Ecto neural progenitor cell (in vitro differentiated cells): ENCODE results near the gene ATAD3C.
A peak's percentile ranks its signal among the peaks of the same experiment; 100 is the strongest.
"Not testable (repeated sequence)": the region's sequence is repeated elsewhere in the genome, so short reads cannot be mapped to it uniquely, and the experiment has no call there.

Source experiments
- DNase-seq: peaks from one replicate; pipeline ENCODE4 v3.0.0-alpha.2; 2018; ENCODE audit warnings: low spot score

The ATAD3C gene

DNA sequence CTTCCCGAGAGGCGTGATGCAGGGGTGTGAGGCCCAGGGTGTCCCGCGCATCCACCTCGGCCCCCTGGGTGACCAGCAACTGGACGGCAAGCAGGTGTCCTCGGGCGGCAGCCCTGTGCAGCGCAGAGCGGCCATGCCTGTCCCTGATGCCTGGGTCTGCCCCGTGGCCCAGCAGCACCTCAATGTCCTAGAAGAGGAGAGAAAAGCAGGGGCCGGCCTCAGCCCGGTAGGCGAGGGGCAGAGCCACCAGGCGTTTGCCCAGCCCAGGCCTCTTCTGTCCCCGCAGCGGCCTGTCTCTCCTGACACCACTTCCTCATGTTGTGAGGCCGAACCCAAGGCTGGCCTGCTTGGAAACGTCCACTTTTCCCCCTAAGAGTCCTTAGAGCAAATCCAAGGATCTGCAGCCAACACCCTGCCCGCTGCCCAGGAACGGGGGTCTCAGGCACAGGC, 30.1 kb upstream of the ATAD3C start:
- peak; percentile 46 for DNase-seq

DNA sequence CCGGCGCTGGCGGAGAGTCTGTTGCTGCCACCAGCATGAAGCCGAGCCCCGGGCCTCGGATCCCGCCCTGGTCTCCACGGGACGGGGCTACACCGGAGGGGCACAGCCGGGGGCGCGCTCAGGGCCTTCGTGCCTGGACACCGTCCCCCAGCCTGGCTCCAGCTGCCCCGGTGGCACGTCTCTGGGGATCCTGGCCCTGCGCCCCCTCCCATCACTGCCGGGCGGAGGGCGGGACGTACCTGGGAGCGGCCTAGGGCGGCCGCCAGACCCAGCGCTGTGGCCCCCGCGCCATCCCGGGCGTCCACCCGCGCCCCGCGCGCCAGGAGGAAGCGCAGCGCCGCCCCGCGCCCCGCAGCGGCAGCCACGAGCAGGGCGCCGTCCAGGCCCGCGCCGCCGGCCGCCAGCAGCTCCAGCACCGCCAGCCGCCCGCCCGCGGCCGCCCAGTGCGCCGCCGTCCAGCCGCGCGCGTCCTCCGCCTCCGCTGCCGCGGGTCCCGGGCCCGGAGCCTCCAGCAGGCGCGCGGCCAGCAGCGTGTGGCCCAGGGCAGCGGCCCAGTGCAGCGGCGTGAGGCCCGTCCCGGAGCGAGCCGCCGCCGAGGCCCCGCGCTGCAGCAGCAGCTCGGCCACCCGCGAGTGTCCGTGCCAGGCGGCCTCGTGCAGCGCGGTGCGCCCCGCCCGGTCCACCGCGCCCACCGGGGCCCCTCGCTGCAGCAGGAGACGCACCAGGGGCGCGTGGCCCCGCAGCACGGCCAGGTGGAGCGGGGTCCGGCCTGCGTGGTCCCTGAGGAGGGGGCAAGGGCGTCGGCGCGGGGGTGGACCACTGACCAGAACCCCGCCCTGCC, 29.5 kb upstream of the ATAD3C start:
- peak; percentile 67 for DNase-seq

DNA sequence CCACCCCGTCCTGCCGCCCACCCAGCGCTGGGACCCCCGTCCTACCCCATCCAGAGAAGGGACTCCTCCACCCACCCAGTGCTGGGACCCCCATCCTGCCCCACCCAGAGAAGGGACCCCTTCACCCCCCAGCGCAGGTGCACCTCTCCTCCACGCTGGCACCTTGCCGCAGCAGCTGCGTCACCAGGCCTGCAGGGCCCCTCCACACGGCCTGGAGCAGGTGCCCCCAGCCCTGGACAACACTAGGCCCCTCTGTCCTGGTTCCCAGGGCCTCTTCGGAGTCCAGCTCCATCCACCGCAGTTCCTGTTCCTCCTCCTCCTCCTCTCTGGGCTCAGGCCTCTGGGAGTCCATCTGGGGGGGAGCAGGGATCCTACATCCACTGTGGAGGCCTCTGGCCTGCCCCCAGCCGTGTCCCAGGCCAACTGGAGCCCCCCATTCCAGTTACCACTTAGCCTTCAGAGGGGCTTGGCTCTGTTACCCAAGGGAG, 28.8 kb upstream of the ATAD3C start:
- peak; percentile 55 for DNase-seq

DNA sequence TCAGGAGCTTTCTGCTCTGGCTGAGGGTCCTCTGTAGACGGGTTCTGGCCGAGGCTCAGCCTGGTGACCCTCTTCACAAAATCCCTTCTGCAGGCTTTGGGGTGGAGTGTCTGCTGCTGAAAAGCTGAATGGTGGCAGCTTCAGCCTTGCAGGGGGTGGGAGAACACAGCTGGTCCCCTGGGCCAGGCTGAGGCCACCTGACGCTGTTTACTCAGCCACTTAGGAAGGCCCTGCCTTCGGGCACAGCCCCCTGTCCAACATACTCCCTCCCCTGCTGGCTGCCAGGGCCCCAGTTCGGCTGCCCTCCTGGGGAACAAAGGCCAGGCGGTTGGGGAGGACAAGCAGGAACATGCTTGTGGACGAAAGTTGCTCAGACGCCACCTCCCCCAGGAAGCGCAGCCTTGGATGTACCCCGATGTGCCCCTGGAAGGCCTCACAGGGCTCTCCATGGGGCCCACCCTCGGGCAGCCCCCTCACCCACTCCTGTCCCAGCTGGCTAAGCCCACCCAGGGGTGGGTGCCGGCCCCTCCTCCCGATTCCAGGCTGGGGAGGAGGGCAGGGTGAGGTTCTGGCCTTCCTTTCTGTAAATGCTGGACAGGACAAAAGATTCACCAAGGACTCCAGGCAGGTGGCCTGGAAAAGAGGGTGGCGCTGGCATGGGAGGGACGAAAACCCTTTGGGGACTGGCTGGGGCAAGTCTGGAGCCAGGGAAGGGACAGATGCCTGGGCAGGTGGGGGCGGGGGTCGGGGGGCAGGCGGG, 28.2 kb upstream of the ATAD3C start, which contains the start of gene ANKRD65:
TSS of gene ANKRD65 (minus strand) at position 130 of the 760 bp plus-strand sequence. CDS start 271 bp downstream, outside the sequence.
- peak; percentile 54 for DNase-seq

DNA sequence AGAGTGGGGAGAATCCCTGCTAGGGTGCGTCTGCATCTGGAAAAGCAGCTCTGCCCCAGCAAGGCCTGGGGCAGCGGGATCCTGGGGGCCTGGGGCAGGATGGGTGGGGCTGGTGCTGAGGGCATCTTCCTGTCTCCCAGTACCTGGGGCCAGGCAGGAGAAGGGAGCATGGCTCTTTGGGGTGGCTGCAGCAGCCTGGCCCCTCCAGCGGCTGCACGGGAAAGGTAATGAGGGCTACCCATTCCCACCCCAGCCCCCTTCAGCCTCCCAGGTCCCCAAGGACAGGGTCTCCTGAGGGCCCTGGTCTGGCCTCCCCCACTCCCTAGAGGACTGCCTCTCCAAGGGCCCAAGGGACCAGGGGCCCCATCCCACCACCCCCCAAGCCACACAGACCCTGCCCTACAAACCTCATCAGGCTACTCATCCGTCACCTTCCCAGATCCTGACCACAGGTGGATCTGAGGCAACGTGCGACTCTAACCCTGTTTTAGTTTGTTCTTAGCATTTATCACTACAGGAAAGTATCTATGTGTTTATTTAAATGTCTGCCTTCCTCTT, 27.5 kb upstream of the ATAD3C start:
- DNase-seq: no peak

DNA sequence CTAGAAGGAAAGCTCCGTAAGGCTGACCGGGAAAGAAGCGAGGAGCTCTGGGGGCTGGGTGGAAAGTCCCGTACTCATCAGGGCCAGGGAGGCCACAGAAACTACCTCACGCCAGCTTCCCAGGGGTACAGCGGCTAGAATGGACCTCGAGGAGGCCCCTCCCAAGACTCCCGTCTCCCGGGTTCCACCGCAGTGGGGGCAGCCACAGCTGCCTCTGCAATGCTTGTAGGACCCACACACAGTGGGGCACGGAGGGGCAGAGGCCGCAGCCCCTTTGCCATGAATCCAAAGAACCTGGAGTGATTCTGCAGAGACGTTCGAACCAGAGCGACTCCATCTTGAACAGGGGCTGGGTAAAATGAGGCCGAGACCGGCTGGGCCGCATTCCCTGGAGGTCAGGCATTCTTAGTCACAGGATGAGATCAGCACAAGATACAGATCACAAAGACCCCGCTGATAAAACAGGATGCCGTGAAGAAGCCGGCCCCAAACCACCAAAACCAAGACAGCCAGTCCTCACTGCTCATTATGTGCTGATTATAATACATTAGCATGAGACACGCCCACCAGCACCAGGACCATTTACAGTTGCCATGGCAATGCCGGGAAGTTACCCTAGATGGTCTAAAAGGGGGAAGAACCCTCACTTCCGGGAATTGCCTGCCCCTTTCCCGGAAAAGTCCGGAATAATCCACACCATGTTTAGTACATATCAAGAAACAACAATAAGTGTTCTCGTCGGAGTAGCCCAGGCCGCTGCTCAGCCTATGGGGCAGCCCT, 26.8 kb upstream of the ATAD3C start:
- DNase-seq: peak; percentile 51

DNA sequence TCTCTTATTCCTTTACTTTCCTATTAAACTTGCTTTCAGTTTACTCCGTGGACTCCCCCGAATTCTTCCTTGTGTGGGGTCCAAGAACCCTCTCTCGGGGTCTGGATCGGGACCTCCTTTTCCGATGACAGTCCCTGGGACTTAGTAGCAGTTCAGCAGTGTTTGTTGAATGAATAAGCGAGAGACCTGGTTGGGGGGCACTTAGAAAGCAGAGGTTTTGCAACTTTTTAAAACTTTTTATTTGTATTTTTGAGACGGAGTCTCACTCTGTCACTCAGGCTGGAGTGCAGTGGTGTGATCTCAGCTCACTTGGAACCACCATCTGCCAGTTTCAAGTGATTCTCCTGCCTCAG, 26.3 kb upstream of the ATAD3C start:
- DNase-seq: no peak

DNA sequence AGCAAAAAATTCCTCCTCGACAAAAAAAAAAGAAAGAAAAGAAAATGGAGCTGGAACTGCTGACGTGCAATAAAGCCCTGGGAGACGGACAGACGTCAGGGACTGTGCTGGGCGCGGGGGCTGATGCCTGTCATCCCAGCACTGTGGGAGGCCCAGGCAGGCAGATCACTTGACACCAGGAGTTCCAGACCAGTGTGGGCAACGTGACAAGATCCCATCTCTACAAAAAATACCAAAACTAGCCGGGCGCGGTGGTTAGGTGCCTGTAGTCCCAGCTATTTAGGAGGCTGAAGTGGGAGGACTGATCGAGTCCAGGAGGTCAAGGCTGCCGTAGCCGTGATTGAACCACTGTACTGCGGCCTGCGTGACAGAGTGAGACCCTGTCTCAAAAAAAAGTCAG, 24.8 kb upstream of the ATAD3C start:
- no peak for DNase-seq

DNA sequence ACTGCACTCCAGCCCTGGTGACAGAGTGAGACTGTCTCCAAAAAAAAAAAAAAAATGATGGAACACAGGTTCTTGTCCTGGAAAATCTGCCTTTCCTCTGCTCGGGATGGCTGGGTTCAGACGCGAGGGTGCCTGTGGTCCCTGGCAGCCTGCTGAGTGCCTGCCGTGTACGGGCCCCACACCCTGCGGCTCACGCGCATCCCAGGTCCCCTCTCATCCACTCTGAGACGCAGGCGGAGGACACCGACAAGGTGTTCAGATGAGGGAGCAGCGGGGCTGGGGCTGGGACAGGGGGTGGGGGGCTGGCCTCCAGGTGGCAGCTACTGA, 24.1 kb upstream of the ATAD3C start:
- DNase-seq: no peak

DNA sequence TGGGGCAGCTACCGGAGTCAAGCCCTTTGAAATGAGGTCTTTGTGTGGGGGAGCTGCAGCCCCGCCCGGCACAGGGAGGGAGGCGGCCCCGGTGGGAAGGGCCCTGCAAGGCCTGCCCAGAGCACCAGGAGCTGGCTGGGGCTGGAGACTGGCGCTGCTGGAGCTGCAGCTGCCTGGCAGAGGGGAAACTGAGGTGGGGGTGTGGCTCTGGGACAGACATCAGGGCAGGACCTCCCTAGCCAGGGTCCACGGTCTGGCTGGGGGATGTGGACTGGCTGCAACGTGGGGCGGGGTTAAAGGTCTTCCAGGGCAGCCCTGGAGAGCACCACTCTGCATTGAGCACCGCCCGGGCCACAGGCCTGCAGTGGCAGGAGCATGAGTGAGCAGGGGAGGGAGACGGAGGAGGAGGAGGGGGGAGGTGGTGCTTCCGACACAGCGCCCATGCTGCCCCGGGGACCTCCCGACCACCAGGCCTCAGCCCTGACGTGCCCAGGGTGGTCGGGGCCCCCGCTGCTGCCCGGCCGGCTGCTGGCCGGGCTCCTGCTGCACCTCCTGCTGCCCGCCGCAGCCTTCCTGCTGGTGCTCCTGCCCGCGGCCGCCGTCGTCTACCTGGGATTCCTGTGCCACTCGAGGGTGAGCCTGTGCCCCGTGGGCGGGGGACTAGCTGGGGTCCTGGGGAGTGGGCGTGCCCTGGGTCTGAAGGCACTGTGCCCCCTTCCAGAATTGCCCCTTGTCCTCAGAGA, 23.6 kb upstream of the ATAD3C start:
- DNase-seq: peak; percentile 66

DNA sequence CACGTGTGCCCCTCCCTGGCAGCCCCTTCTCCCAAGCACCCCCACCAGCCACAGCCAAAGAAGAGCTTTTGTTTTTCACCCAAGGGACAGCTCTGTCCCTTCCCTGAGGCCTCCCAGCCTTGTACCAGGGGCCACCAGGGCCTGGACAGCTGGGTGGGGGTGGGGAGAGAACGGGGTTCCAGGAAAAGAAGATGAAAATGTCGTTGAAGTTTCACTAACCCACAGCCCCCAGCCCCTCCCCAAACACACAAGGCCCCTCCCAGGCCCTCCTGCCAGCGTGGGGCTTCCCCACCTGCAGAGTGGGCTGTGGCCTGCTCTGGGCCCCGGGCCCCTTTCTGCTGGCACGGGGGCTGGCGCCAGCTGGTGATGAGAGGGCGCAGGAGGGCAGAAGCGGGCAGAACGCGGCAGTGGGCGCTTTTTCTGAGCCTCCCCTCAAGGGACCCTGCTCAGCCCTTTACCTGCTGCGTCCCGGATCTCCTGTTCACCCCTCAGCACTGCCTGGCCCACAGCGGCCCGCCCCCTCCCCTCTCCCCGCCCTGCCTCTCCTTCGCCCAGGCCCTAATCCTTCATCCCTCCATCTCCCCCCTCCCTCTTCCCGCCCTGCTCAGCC, 22.9 kb upstream of the ATAD3C start:
- DNase-seq: no peak

DNA sequence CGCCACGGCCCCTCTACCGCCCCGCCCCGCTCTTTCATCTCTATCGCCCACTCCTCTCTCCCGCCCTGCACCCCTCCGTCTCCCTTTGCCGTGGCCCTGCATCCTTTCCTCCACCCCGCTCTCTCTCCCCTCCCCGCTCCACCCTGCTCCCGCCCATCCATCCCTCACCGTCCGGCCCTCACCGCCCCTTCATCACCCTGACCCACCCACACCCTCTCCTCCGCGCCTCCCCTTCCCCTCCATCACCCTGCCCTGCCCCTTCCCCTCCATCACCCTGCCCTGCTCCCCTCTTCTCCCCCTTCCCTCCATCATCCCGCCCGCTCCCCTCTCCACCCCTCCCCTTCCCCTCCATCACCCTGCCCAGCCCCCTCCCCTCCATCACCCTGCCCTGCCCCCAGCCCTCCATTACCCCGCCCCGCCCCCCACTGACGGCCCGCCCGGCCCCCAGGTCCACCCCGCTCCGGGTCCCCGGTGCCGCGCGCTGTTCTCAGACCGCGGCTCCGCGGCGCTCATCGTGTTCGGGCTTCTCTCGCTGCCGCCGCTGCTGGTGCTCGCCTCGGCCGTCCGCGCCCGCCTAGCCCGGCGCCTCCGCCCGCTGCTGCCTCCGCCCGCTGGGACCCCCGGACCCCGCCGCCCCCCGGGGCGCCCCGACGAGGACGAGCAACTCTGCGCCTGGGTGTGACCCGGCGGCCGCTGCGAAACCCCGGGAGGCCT, 22.2 kb upstream of the ATAD3C start:
- peak; percentile 89 for DNase-seq

DNA sequence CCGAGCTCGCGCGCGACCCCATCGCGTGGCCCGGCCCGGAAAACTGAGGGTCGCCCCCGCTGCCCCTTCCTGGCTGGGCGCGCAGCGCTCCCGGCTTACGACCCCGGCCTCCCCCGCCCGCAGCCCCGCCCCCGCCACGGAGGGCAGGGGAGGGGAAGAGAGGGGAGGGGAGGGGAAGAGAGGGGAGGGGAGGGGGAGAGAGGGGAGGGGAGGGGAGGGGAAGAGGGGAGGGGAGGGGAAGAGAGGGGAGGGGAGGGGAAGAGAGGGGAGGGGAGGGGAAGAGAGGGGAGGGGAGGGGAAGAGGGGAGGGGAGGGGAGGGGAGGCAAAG, 21.7 kb upstream of the ATAD3C start:
- DNase-seq: no peak

DNA sequence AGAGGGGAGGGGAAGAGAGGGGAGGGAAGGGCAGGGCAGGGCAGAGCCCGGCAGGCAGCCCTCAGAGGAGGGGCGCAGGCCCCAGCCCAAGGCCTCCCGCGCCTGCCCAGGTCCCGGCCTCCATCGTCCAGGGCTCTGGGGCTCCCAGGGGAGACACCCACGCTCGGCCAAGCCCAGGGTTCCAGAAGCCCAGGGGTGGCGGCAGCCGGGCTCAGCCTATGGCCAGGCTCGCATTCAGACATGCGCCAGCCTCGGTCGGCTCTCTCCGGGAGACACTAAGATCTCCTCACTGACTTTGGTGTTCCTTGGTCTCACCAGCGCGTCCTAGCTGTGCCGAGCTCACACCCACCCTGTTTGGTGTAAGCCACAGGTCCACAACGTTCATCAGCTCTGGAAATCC, 21.3 kb upstream of the ATAD3C start:
- DNase-seq: no peak

DNA sequence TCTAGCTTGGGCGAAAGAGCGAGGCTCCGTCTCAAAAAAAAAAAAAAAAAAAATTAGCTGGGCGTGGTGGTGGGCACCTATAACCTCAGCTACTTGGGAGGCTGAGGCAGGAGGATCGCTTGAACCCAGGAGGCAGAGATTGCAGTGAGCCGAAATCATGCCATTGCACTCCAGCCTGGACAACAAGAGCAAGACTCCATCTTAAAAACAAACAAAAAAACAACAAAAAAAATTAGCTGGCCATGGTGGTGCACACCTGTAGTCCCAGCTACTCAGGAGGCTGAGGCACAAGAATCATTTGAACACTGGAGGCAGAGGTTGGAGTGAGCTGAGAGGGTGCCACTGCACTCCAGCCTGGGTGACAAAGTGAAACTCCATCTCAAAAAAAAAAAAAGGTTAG, 20.5 kb upstream of the ATAD3C start:
- not testable (repeated sequence) for DNase-seq

DNA sequence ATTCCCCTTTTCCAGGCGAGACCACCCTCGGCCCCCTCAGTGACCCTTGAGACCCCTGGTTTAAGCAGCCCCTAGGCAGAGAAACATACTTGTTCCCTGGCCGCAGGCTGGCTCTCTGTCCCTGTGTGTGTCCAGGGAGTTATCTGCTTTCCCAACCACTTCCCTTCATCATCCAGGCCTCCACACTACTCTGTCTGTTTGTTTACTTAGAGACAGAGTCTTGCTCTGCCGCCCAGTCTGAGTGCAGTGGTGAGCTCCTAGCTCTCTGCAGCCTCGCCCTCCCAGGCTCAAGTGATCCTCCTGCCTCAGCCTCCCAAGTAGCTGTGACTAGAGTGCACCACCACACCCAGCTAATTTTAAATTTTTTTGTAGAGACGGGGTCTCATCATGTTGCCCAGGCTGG, 19.8 kb upstream of the ATAD3C start:
- no peak for DNase-seq

DNA sequence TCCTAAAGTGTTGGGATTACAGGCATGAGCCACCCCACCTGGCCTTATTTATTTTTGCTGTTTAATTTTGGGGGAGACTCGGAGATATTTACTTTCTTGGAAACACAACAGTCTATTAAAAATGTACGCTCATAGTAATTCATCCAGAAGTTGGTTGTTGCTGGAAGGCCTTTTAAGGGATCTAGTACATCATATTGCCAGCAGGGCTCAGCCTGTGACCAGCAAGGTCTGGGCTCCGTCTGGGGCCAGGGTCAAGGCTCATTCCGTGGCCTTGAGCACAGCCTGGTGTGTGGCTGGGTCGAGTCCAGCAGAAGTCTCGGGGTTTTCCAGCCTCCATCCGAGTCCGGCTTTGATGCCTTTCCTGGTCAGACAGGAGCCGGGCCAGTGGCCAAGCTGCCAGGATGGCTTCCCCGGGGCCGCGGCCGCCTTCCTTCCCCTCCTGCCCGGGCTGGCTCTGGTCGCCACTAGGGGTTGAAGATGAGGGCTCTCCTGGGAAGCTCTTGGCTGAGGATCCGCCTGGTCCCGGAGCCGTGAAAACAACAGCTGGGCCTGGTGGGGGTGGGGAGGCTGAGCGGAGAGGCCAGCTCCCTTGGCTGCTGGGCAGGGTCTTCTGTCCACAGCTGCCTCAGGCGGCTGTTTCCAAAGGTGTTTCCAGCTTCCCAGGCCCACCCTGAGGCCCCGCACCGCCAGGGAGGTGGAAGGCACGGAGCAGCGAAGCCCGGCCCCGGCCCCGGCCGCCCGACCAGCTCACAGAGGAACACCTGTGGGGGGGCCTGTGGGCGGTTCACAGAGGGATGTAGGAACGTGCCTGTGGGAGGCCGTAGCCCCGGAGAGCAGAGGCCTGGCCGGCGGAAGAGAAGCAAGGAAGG, 19.1 kb upstream of the ATAD3C start:
- DNase-seq: peak; percentile 82

DNA sequence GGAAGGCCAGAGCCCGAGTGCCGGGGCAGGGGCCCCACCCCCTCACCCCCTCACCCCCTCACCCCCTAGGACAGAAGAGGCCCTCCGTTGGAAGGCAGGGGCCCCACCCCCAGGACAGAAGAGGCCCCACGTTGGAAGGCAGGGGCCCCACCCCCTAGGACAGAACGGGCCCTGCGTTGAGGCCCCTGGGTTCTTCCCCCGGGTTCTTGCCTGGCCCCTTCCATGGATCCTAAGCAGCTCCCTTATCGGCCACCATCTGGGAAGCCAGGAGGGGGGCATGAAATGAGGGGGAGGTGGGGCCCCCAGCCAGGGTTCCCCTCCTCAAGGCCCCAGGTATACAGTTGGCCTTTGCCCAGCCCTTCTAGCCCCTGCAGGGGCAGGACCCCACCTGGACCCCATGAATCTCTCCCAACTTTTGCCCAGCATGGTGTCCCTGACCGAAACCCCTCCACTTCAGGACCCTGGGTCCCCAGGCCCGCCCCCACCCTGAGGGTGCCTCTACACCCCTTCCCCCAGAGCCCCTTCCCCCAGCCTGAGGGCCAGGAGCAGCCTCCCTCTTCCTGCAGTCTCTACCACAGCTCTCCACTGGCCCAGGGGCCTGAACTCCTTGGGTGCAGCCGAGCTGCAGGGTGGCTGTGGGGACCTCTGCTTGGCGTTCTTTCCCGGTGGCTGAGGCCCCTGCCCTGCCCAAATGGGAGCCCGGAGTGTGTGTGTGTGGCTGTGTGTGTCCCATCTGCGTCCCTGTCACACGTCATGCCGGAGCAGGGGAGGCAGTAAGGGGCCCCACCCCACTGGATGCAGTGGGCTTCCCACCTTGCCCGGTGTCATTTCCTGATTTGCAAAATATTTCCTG, 18.3 kb upstream of the ATAD3C start:
- no peak for DNase-seq
